OCI-LY3 (cell line): ENCODE measurements around the gene SPESP1.

Experiments used
- H2AFZ ChIP-seq: fragments of 200-600, 300-600 bp; shearing (Covaris generic); 2 replicates; pipeline ENCODE4 v1.6.0; 2014; ENCODE audit warnings: antibody characterized with exemption, low read depth, low read length
- H3K27ac ChIP-seq: fragments of 200-600, 300-600 bp; sonication (generic); 2 replicates; pipeline ENCODE4 v1.5.1; 2014; ENCODE audit warnings: mild to moderate bottlenecking, low read length, moderate library complexity, mixed read lengths
- H3K27me3 ChIP-seq: fragments of 200-600, 300-600 bp; sonication (generic); 2 replicates; pipeline ENCODE4 v1.6.1; 2014; ENCODE audit warnings: low read depth, low read length, mixed read lengths
- H3K36me3 ChIP-seq: fragments of 200-600, 300-600 bp; sonication (generic); replicated peaks from 2 replicates; pipeline ENCODE3; 2014; ENCODE audit warnings: low read depth, low read length, mixed read lengths
- H3K4me1 ChIP-seq: fragments of 300-600, 200-600 bp; sonication (generic); 2 replicates; pipeline ENCODE4 v1.6.1; 2014; ENCODE audit warnings: low read length, mixed read lengths
- H3K4me2 ChIP-seq: fragments of 200-600, 300-600 bp; sonication (generic); 2 replicates; pipeline ENCODE4 v1.6.1; 2014; ENCODE audit warnings: low read length, mixed read lengths
- H3K4me3 ChIP-seq: fragments of 300-600, 200-600 bp; sonication (generic); 2 replicates; pipeline ENCODE4 v1.5.1; 2014; ENCODE audit warnings: antibody characterized with exemption, mild to moderate bottlenecking, low read length, moderate library complexity
- H3K79me2 ChIP-seq: fragments of 300-600, 200-600 bp; shearing (Covaris generic); 2 replicates; pipeline ENCODE4 v1.6.1; 2014; ENCODE audit warnings: mild to moderate bottlenecking, low read length, mixed read lengths
- H3K9ac ChIP-seq: fragments of 300-600, 200-600 bp; shearing (Covaris generic); 2 replicates; pipeline ENCODE4 v1.6.0; 2014; ENCODE audit warnings: mild to moderate bottlenecking, low read length, moderate library complexity
- H3K9me3 ChIP-seq: fragments of 200-600, 300-600 bp; shearing (Covaris generic); 2 replicates; pipeline ENCODE4 v1.6.1; 2014; ENCODE audit warnings: low read length, mixed read lengths; ENCODE audit not compliant: insufficient read depth
- H4K20me1 ChIP-seq: fragments of 200-600, 300-600 bp; sonication (generic); 2 replicates; pipeline ENCODE4 v1.6.1; 2016; ENCODE audit warnings: low read length, mixed read lengths; ENCODE audit not compliant: insufficient read depth
- CTCF ChIP-seq: fragments of 200-600, 300-600 bp; sonication (generic); IDR thresholded peaks from 2 replicates; pipeline ENCODE4 v1.5.1; 2014; ENCODE audit warnings: antibody characterized with exemption, low read length, low read depth
- EZH2phosphoT487 ChIP-seq: fragments of 200-600 bp; shearing (Covaris generic); IDR thresholded peaks from 2 replicates; pipeline ENCODE4 v1.6.1; 2018; ENCODE audit warnings: antibody characterized with exemption, mixed run types, low read depth

Gene SPESP1

GRCh38 chr15:68982976-68983563 is 52.7 kb downstream of the SPESP1 start:
- TF ChIP-seq CTCF (no peak), EZH2phosphoT487 (no peak)
- H3K27ac ChIP-seq = no peak overlapping the region

GRCh38 chr15:68983961-68984481 is 53.7 kb downstream of the SPESP1 start:
- Histone ChIP-seq H3K4me3 (no peak overlapping the region), H3K79me2 (no peaks in the 10 kb centered on the region), H4K20me1 (no peaks in the 10 kb centered on the region), H3K9ac (no peak overlapping the region), H2AFZ (no peak overlapping the region), H3K4me1 (no peaks in the 10 kb centered on the region), H3K36me3 (no peaks in the 10 kb centered on the region), H3K27ac (no peak overlapping the region), H3K9me3 (no peaks in the 10 kb centered on the region), H3K4me2 (no peak overlapping the region), H3K27me3 (peaks cover 39% of the 10 kb centered on the region)
- TF ChIP-seq EZH2phosphoT487 (no peak), CTCF (no peak)

More at GRCh38 chr15:68982976-68983563, 52.7 kb downstream of the SPESP1 start:
- H2AFZ ChIP-seq = no peak overlapping the region
- H3K27me3 ChIP-seq = peaks cover 43% of the 10 kb centered on the region
- no peaks in the 10 kb centered on the region for H3K4me1 ChIP-seq
- no peaks in the 10 kb centered on the region for H3K9me3 ChIP-seq
- H3K36me3 ChIP-seq = no peaks in the 10 kb centered on the region
- no peak overlapping the region for H3K4me2 ChIP-seq
- H3K79me2 ChIP-seq = no peaks in the 10 kb centered on the region
- no peak overlapping the region for H3K4me3 ChIP-seq
- H4K20me1 ChIP-seq = no peaks in the 10 kb centered on the region
- H3K9ac ChIP-seq = no peak overlapping the region

DNA sequence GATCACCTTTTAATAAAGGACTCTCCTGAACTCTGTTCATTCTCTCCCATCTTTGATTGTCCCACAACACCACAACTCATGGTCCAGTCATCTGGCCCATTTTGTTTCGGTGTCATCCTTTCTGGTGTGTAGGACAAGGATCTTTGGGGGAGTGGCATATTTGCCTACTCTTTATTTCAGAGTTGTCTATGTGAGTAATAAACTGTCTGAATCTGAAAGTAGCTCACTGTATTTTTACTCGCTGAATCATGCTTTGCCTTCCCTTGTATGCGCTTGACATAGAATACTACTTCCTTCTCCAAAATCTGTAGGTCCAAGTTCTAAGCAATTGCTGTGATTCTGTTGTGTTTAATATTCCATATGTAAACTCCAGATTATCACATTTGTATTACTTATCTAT is 54.3 kb downstream of the SPESP1 start:
- Histone ChIP-seq H3K4me2 (no peak overlapping the region), H3K27ac (no peak overlapping the region), H3K4me1 (no peaks in the 10 kb centered on the region), H2AFZ (no peak overlapping the region), H3K27me3 (peaks cover 33% of the 10 kb centered on the region), H3K4me3 (no peak overlapping the region), H3K79me2 (no peaks in the 10 kb centered on the region), H3K36me3 (no peaks in the 10 kb centered on the region), H3K9me3 (no peaks in the 10 kb centered on the region), H4K20me1 (no peaks in the 10 kb centered on the region), H3K9ac (no peak overlapping the region)
- no peak for TF ChIP-seq EZH2phosphoT487
- TF ChIP-seq CTCF = no peak

GRCh38 chr15:68985361-68985891 is 55.1 kb downstream of the SPESP1 start:
- H3K4me2 ChIP-seq = no peak overlapping the region
- H3K4me3 ChIP-seq = no peak overlapping the region
- no peaks in the 10 kb centered on the region for H3K36me3 ChIP-seq
- no peaks in the 10 kb centered on the region for H3K4me1 ChIP-seq
- H4K20me1 ChIP-seq = no peaks in the 10 kb centered on the region
- no peak overlapping the region for H3K27ac ChIP-seq
- TF ChIP-seq CTCF (no peak), EZH2phosphoT487 (no peak)
- no peaks in the 10 kb centered on the region for H3K79me2 ChIP-seq
- peaks cover 25% of the 10 kb centered on the region for H3K27me3 ChIP-seq
- no peak overlapping the region for H2AFZ ChIP-seq
- H3K9ac ChIP-seq = no peak overlapping the region
- H3K9me3 ChIP-seq = no peaks in the 10 kb centered on the region
